A673 (cell line): ENCODE data around the gene GPC1. TPM values are rescaled to one million over a fixed set of nuclear protein-coding genes. Genes with fewer than 3 reads are reported as not detected.

ENCODE experiments used
- BruUV-seq: library from RNA; stranded (reverse); fragments of 400-500 nt; replicated peaks from 2 replicates; lab custom pipeline; 2021; lab: Mats Ljungman, UMichigan
- CTCF ChIA-PET: fragments of 300-600 bp; sonication (Branson Sonifier 250); formaldehyde crosslinking; loops from one replicate; lab custom pipeline; 2022; ENCODE audit warnings: antibody characterized with exemption; lab: Charles Lee
- POLR2A ChIA-PET: fragments of 300-600 bp; sonication (Branson Sonifier 250); formaldehyde crosslinking; loops from one replicate; lab custom pipeline; 2022; ENCODE audit warnings: antibody characterized with exemption; ENCODE audit not compliant: low non-redundant PET; lab: Charles Lee
- DNase-seq: peaks from one replicate; pipeline ENCODE4 v3.0.0-alpha.2; 2015; ENCODE audit warnings: low spot score
- H3K27ac ChIP-seq: fragments of 200-600 bp; sonication (generic); 2 replicates; pipeline ENCODE4 v1.5.1; 2016; ENCODE audit warnings: mixed run types, low read depth, mild to moderate bottlenecking, mixed read lengths, antibody characterized with exemption, low read length; ENCODE audit not compliant: poor library complexity, severe bottlenecking
- H3K27me3 ChIP-seq: fragments of 200-600 bp; sonication (generic); replicated peaks from 2 replicates; pipeline ENCODE4 v1.6.1; 2017; ENCODE audit warnings: mixed run types, low read depth, mild to moderate bottlenecking, mixed read lengths, antibody characterized with exemption, low read length; ENCODE audit not compliant: insufficient read depth, poor library complexity
- H3K36me3 ChIP-seq: fragments of 200-600 bp; sonication (generic); 2 replicates; pipeline ENCODE4 v1.6.1; 2016; ENCODE audit warnings: mixed run types, mild to moderate bottlenecking, mixed read lengths, antibody characterized with exemption, low read length; ENCODE audit not compliant: insufficient read depth, poor library complexity, severe bottlenecking
- H3K4me1 ChIP-seq: fragments of 200-600 bp; sonication (generic); 2 replicates; pipeline ENCODE4 v1.6.1; 2017; ENCODE audit warnings: mixed run types, mild to moderate bottlenecking, mixed read lengths, antibody characterized with exemption, low read length; ENCODE audit not compliant: insufficient read depth, poor library complexity, severe bottlenecking
- H3K4me3 ChIP-seq: fragments of 200-600 bp; sonication (generic); 2 replicates; pipeline ENCODE4 v1.5.1; 2016; ENCODE audit warnings: low read depth, mixed run types, mild to moderate bottlenecking, mixed read lengths, low read length; ENCODE audit not compliant: poor library complexity, severe bottlenecking
- H3K9me3 ChIP-seq: fragments of 200-600 bp; sonication (generic); 2 replicates; pipeline ENCODE4 v1.6.1; 2016; ENCODE audit warnings: mixed run types, low read depth, mild to moderate bottlenecking, mixed read lengths, antibody characterized with exemption, low read length; ENCODE audit not compliant: poor library complexity, severe bottlenecking
- CTCF ChIP-seq: fragments of 300-800, 200-600 bp; sonication (generic); conservative IDR thresholded peaks from 2 replicates; pipeline ENCODE4 v1.5.1; 2017; ENCODE audit warnings: low read depth, mild to moderate bottlenecking, antibody characterized with exemption, low read length, moderate library complexity, mixed read lengths
- EZH2 ChIP-seq: fragments of 200-600 bp; sonication (generic); IDR thresholded peaks from 2 replicates; pipeline ENCODE4 v1.6.1; 2017; ENCODE audit warnings: borderline replicate concordance, low read depth, mild to moderate bottlenecking, mixed read lengths, antibody characterized with exemption, low read length; ENCODE audit not compliant: poor library complexity, severe bottlenecking
- intact Hi-C: fragments of 100-400 bp; cut with micrococcal nuclease; formaldehyde crosslinking; loops from one replicate; pipeline ENCODE4 v1.10.0; 2022; ENCODE audit not compliant: unreplicated experiment
- total RNA-seq: library from RNA; stranded (reverse); gene quantifications from 2 replicates; pipeline ENCODE4 v1.2.3, GENCODE V29; 2021

Gene GPC1
- total RNA-seq, 1 experiment from 2014 or later = 21.2 TPM

GRCh38 chr2:240442891-240443715 lies 7.6 kb downstream of the GPC1 start:
- Histone ChIP-seq H3K4me3 (no peak overlapping the region), H3K9me3 (no peaks in the 10 kb centered on the region), H3K27me3 (no peaks in the 10 kb centered on the region), H3K36me3 (no peaks in the 10 kb centered on the region), H3K4me1 (no peaks in the 10 kb centered on the region), H3K27ac (no peak overlapping the region)
- intact Hi-C loops = no loop called here
- CTCF ChIA-PET = no interaction called here
- POLR2A ChIA-PET = no interaction called here
- no TSS peak for BruUV-seq
- TF ChIP-seq EZH2 (no peak), CTCF (no peak)
- DNase-seq = no peak

GRCh38 chr2:240443891-240444301 lies 8.4 kb downstream of the GPC1 start:
- intact Hi-C loops = no loop called here
- no peak for DNase-seq
- H3K27ac ChIP-seq = no peak overlapping the region
- no peaks in the 10 kb centered on the region for H3K36me3 ChIP-seq
- BruUV-seq = no TSS peak
- H3K4me3 ChIP-seq = no peak overlapping the region
- H3K27me3 ChIP-seq = no peaks in the 10 kb centered on the region
- no peak for TF ChIP-seq CTCF
- TF ChIP-seq EZH2 = no peak
- ChIA-PET POLR2A (no interaction called here), CTCF (no interaction called here)
- H3K9me3 ChIP-seq = no peaks in the 10 kb centered on the region
- H3K4me1 ChIP-seq = no peaks in the 10 kb centered on the region

- Histone ChIP-seq H3K4me1 (no peaks in the 10 kb centered on the region), H3K9me3 (no peaks in the 10 kb centered on the region), H3K27me3 (no peaks in the 10 kb centered on the region), H3K4me3 (no peak overlapping the region), H3K27ac (no peak overlapping the region), H3K36me3 (no peaks in the 10 kb centered on the region)
- ChIA-PET CTCF (no interaction called here), POLR2A (no interaction called here)
- TF ChIP-seq CTCF = no peak
- TF ChIP-seq EZH2 = no peak
- no peak for DNase-seq
- no TSS peak for BruUV-seq
- intact Hi-C loops = no loop called here
Observed at GRCh38 chr2:240444464-240444863, 9.0 kb downstream of the GPC1 start.
